ENCODE results near the gene MYH6. TPM values are rescaled to one million over a fixed set of nuclear protein-coding genes. Genes with fewer than 3 reads are reported as not detected.

Gene MYH6
- total and polyA plus RNA-seq, 2 donors (not counting 3 experiments of a cell fraction or from before 2014, with no cell fraction given), result not detected

- H2AFZ ChIP-seq (ENCODE audit: low read depth, low read length), result no peak overlapping the region
- dilution Hi-C loops (cut with MboI; ENCODE audit: extremely low pct_ligation_motif_present, low sequenced_read_pairs) (no loop called here), intact Hi-C loops (cut with micrococcal nuclease) (no loop called here)
- H3K27ac ChIP-seq (ENCODE audit: insufficient read depth, low read depth, low read length), result no peak overlapping the region
- TF ChIP-seq CTCF (IDR thresholded peaks at IDR 0.05; ENCODE audit: extremely low read depth in 1 of 2, insufficient read depth in 1 of 2, low read depth in 1 of 2, low read length in 2 of 2) (no peak), FOS (IDR thresholded peaks at IDR 0.05; ENCODE audit: borderline replicate concordance, insufficient read depth, low read length) (no peak), POLR2A (IDR thresholded peaks at IDR 0.05; ENCODE audit: low read depth, low read length) (no peak)
- no TSS peak for BruUV-seq (replicated peaks)
- H3K4me1 ChIP-seq (ENCODE audit: control insufficient read depth, extremely low read depth, insufficient read depth, low read length), result no peaks in the 10 kb centered on the region
- no peak for DNase-seq (ENCODE audit: low read depth, low spot score)
- H3K9me3 ChIP-seq (replicated peaks; ENCODE audit: control insufficient read depth, insufficient read depth, low read length), result no peaks in the 10 kb centered on the region
- no peaks in the 10 kb centered on the region for H3K27me3 ChIP-seq (ENCODE audit: control insufficient read depth in 2 of 2, insufficient read depth in 2 of 2, low read length in 2 of 2)
- H4K20me1 ChIP-seq (replicated peaks; ENCODE audit: control insufficient read depth, extremely low read depth, insufficient read depth, low read length), result no peaks in the 10 kb centered on the region
- FAIRE-seq, result no peak
- no peak overlapping the region for H3K4me3 ChIP-seq (replicated peaks in 1 of 3; ENCODE audit: insufficient read depth in 1 of 3, low read depth in 1 of 3, low read length in 3 of 3)
- H3K9me1 ChIP-seq (replicated peaks; ENCODE audit: control insufficient read depth, extremely low read depth, insufficient read depth, low read length), result no peaks in the 10 kb centered on the region
- ChIA-PET POLR2A (no interaction called here), CTCF (interaction anchor here (1.2 to 4.7 kb wide), 4 partner anchors 15 to 261 kb away, joined by 4 to 48 read pairs (median 20); no protein-coding TSS in a partner anchor)
- H3K4me2 ChIP-seq (ENCODE audit: insufficient read depth, low read length), result no peak overlapping the region
- H3K36me3 ChIP-seq (ENCODE audit: control insufficient read depth in 2 of 2, extremely low read depth in 1 of 2, insufficient read depth in 2 of 2, low read length in 2 of 2), result no peaks in the 10 kb centered on the region
- H3K9ac ChIP-seq (replicated peaks; ENCODE audit: extremely low read depth, insufficient read depth, low read length), result no peak overlapping the region
- no peaks in the 10 kb centered on the region for H3K79me2 ChIP-seq (ENCODE audit: control insufficient read depth, insufficient read depth, low read length)
Observed at GRCh38 chr14:23382276-23382675, 25.8 kb downstream of the MYH6 start.

- no peak overlapping the region for H3K27ac ChIP-seq (ENCODE audit: insufficient read depth, low read depth, low read length)
- BruUV-seq (replicated peaks), result no TSS peak
- no peak overlapping the region for H3K9ac ChIP-seq (replicated peaks; ENCODE audit: extremely low read depth, insufficient read depth, low read length)
- H3K9me3 ChIP-seq (replicated peaks; ENCODE audit: control insufficient read depth, insufficient read depth, low read length), result no peaks in the 10 kb centered on the region
- DNase-seq (ENCODE audit: low read depth, low spot score), result no peak
- intact Hi-C loops (cut with micrococcal nuclease) (no loop called here), dilution Hi-C loops (cut with MboI; ENCODE audit: extremely low pct_ligation_motif_present, low sequenced_read_pairs) (no loop called here)
- no peaks in the 10 kb centered on the region for H3K79me2 ChIP-seq (ENCODE audit: control insufficient read depth, insufficient read depth, low read length)
- H4K20me1 ChIP-seq (replicated peaks; ENCODE audit: control insufficient read depth, extremely low read depth, insufficient read depth, low read length), result no peaks in the 10 kb centered on the region
- POLR2A ChIA-PET, result no interaction called here
- TF ChIP-seq MYC (IDR thresholded peaks at IDR 0.05; ENCODE audit: low read depth, low read length) (no peak), POLR2A (IDR thresholded peaks at IDR 0.05; ENCODE audit: low read depth, low read length) (no peak), CTCF (IDR thresholded peaks at IDR 0.05; ENCODE audit: extremely low read depth in 1 of 2, insufficient read depth in 1 of 2, low read depth in 1 of 2, low read length in 2 of 2) (no peak), JUN (IDR thresholded peaks at IDR 0.05; ENCODE audit: borderline replicate concordance, insufficient read depth, insufficient read length, low read depth) (no peak), MAX (IDR thresholded peaks at IDR 0.05; ENCODE audit: insufficient read depth, insufficient read length) (no peak), EZH2 (IDR thresholded peaks at IDR 0.05; ENCODE audit: borderline replicate concordance, low read depth, low read length, severe bottlenecking) (no peak), POLR2AphosphoS5 (IDR thresholded peaks at IDR 0.05; ENCODE audit: insufficient read depth, low read depth, low read length) (no peak), FOS (IDR thresholded peaks at IDR 0.05; ENCODE audit: borderline replicate concordance, insufficient read depth, low read length) (no peak), GATA2 (IDR thresholded peaks at IDR 0.05; ENCODE audit: insufficient read depth, insufficient read length, low read depth, low read length) (no peak)
- no peaks in the 10 kb centered on the region for H3K9me1 ChIP-seq (replicated peaks; ENCODE audit: control insufficient read depth, extremely low read depth, insufficient read depth, low read length)
- H3K27me3 ChIP-seq (ENCODE audit: control insufficient read depth in 2 of 2, insufficient read depth in 2 of 2, low read length in 2 of 2), result no peaks in the 10 kb centered on the region
- CTCF ChIA-PET, result interaction anchor here (1.2 to 4.7 kb wide), 5 partner anchors 15 to 261 kb away, joined by 4 to 55 read pairs (median 36); no protein-coding TSS in a partner anchor
- FAIRE-seq, result no peak
- no peaks in the 10 kb centered on the region for H3K36me3 ChIP-seq (ENCODE audit: control insufficient read depth in 2 of 2, extremely low read depth in 1 of 2, insufficient read depth in 2 of 2, low read length in 2 of 2)
- no peaks in the 10 kb centered on the region for H3K4me1 ChIP-seq (ENCODE audit: control insufficient read depth, extremely low read depth, insufficient read depth, low read length)
- no peak overlapping the region for H3K4me3 ChIP-seq (replicated peaks in 1 of 3; ENCODE audit: insufficient read depth in 1 of 3, low read depth in 1 of 3, low read length in 3 of 3)
- H3K4me2 ChIP-seq (ENCODE audit: insufficient read depth, low read length), result no peak overlapping the region
- no peak overlapping the region for H2AFZ ChIP-seq (ENCODE audit: low read depth, low read length)
Observed at GRCh38 chr14:23381871-23382270, 26.2 kb downstream of the MYH6 start.

Data from endothelial cell of umbilical vein (primary cell).